Small intestine (tissue), 7 donors: Measurements from ENCODE around the gene FARP2. TPM values are rescaled to one million over a fixed set of nuclear protein-coding genes. Genes with fewer than 3 reads are reported as not detected.
A peak's percentile ranks its signal among the peaks of the same experiment; 100 is the strongest.

ENCODE experiments used
- DNase-seq, 2 donors: peaks; one replicate each; pipeline versions ENCODE4 v3.0.0 to v3.0.0-alpha.2; 2013
- FAIRE-seq: peaks from 2 replicates; lab custom pipeline; 2012; peaks lifted over from hg19 to GRCh38; lab: Jason Lieb, UNC
- H3K27ac ChIP-seq, 3 donors: one replicate each; pipeline ENCODE4 v1.5.1; 2013; ENCODE audit warnings: low read length in 2 of 3, mild to moderate bottlenecking in 2 of 3, control low read depth in 1 of 3, inconsistent platforms in 1 of 3, low read depth in 1 of 3, moderate library complexity in 1 of 3
- H3K27me3 ChIP-seq, 3 donors: one replicate each; pipeline ENCODE4 v1.6.1; 2013; ENCODE audit warnings: low read length in 3 of 3, inconsistent platforms in 1 of 3; ENCODE audit not compliant: control insufficient read depth in 3 of 3, insufficient read depth in 3 of 3
- H3K36me3 ChIP-seq, 3 donors: one replicate each; pipeline ENCODE4 v1.6.1; 2013; ENCODE audit warnings: low read length in 3 of 3, inconsistent platforms in 1 of 3, low read depth in 1 of 3, mild to moderate bottlenecking in 1 of 3, moderate library complexity in 1 of 3; ENCODE audit not compliant: control insufficient read depth in 3 of 3, insufficient read depth in 2 of 3
- H3K4me1 ChIP-seq, 3 donors: one replicate each; pipeline ENCODE4 v1.6.1; 2013; ENCODE audit warnings: low read length in 2 of 3, inconsistent platforms in 1 of 3, low read depth in 1 of 3, mild to moderate bottlenecking in 1 of 3, moderate library complexity in 1 of 3; ENCODE audit not compliant: control insufficient read depth in 3 of 3, insufficient read depth in 2 of 3
- H3K4me3 ChIP-seq, 3 donors: one replicate each; pipeline ENCODE4 v1.5.1; 2013; ENCODE audit warnings: low read length in 3 of 3, control low read depth in 1 of 3, inconsistent platforms in 1 of 3, low read depth in 1 of 3, mild to moderate bottlenecking in 1 of 3, moderate library complexity in 1 of 3
- H3K9me3 ChIP-seq, 2 donors: one replicate each; pipeline ENCODE4 v1.6.1; 2013; ENCODE audit warnings: low read depth in 1 of 2, low read length in 1 of 2; ENCODE audit not compliant: control insufficient read depth in 2 of 2, insufficient read depth in 1 of 2
- WGBS, 3 donors: extraction: QIAGEN DNeasy Blood & Tissue Kit; methylation state at CpG; one replicate each; pipeline ENCODE4 v1.1.7; 2013; 5-methylcytosine and 5-hydroxymethylcytosine counted together
- polyA plus RNA-seq, 4 donors: library from polyadenylated mRNA; stranded (reverse) in 3 of 4; unstranded in 1 of 4; fragments of 200-250 nt in 3 of 4; fragments of 120-200 nt in 1 of 4; gene quantifications; one replicate each; pipeline versions ENCODE4 v1.2.1 to v1.2.3, GENCODE V29; 2013
- donor health status: healthy with polysubstance abuse.
- donor health status: control.
- donor health status: control.
- donor health status: Bipolar disorder and iron deficiency.
- donor health status: healthy.

FARP2 gene
- polyA plus RNA-seq, 4 donors: 25.7 to 65.3 (median 49.8) TPM

GRCh38 chr2:241489733-241490680 is 133.9 kb downstream of the FARP2 start:
- WGBS, 3 donors: 36 to 69% (median 55%) methylated on average over 15 of the region's 15 CpGs
- no peaks in the 10 kb centered on the region for H3K27me3 ChIP-seq
- no peaks in the 10 kb centered on the region for H3K9me3 ChIP-seq
- H3K27ac ChIP-seq: peak overlapping the region in 2 of 3 donors; percentile 4 to 43
- DNase-seq (peak in 1 of 2 donors; percentile 90), FAIRE-seq (no peak)
- peaks cover 0 to 69% (median 6%) of the 10 kb centered on the region in 3 donors for H3K36me3 ChIP-seq
- H3K4me3 ChIP-seq: no peak overlapping the region
- peaks cover 2 to 8% (median 3%) of the 10 kb centered on the region in 3 donors for H3K4me1 ChIP-seq

DNA sequence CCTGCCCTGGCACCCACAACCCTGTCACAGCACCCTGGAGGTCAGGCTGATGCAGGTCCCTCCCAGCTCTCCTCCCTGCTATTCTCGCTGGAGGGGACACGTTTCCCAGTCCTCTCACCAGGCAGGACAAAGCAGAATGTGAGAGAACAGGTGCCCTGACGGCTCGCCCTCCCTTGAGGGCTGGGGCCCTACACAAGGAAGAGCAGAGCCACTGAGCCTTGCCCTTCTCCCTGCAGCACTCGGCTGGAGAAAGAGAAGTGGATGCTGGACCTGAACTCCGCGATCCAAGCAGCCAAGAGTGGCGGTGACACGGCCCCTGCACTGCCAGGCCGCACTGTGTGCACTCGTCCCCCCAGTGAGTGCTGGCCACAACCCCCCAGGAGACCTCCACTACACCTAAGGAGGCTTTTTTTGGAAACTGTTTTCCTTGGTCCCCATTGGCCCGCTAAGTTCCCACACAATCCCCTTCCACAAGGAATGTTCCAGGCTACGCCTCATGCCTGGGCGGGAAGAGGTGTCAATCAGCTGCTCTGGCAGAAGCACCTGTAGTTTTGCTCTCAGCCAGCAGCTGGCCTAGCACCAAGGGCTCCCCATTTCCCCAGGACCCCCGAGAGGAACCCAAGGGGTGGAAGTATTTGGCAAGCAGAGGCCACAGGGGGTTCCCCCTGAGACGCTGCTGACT is 134.9 kb downstream of the FARP2 start:
- FAIRE-seq: no peak
- Histone ChIP-seq H3K4me1 (peaks cover 2 to 8% (median 3%) of the 10 kb centered on the region in 3 donors), H3K27ac (peak overlapping the region in 1 of 3 donors; percentile 9), H3K36me3 (peaks cover 0 to 71% (median 15%) of the 10 kb centered on the region in 3 donors), H3K9me3 (no peaks in the 10 kb centered on the region), H3K27me3 (no peaks in the 10 kb centered on the region), H3K4me3 (no peak overlapping the region)
- DNase-seq: no peak
- WGBS, 3 donors: 65 to 77% (median 75%) methylated on average over 16 of the region's 16 CpGs

- peaks cover 2 to 8% (median 3%) of the 10 kb centered on the region in 3 donors for H3K4me1 ChIP-seq
- no peak for FAIRE-seq
- H3K9me3 ChIP-seq: no peaks in the 10 kb centered on the region
- peaks cover 3 to 75% (median 16%) of the 10 kb centered on the region in 3 donors for H3K36me3 ChIP-seq
- 85 to 93% (median 85%) methylated on average over 15 of the region's 15 CpGs for WGBS, 3 donors
- no peaks in the 10 kb centered on the region for H3K27me3 ChIP-seq
- H3K4me3 ChIP-seq: no peak overlapping the region
- no peak for DNase-seq
- no peak overlapping the region for H3K27ac ChIP-seq
Observed at GRCh38 chr2:241491549-241492173, 135.6 kb downstream of the FARP2 start.

GRCh38 chr2:241492174-241492565 is 136.1 kb downstream of the FARP2 start:
- FAIRE-seq: no peak
- H3K36me3 ChIP-seq: peaks cover 3 to 77% (median 16%) of the 10 kb centered on the region in 3 donors
- H3K27me3 ChIP-seq: no peaks in the 10 kb centered on the region
- no peak overlapping the region for H3K27ac ChIP-seq
- no peak overlapping the region for H3K4me3 ChIP-seq
- WGBS, 3 donors: 89 to 98% (median 95%) methylated on average over 7 of the region's 7 CpGs
- no peaks in the 10 kb centered on the region for H3K9me3 ChIP-seq
- H3K4me1 ChIP-seq: peaks cover 2 to 8% (median 3%) of the 10 kb centered on the region in 3 donors
- DNase-seq: no peak

- Histone ChIP-seq H3K4me1 (peaks cover 2 to 8% (median 3%) of the 10 kb centered on the region in 3 donors), H3K27ac (no peak overlapping the region), H3K9me3 (no peaks in the 10 kb centered on the region), H3K4me3 (no peak overlapping the region), H3K36me3 (peaks cover 3 to 86% (median 16%) of the 10 kb centered on the region in 3 donors), H3K27me3 (no peaks in the 10 kb centered on the region)
- no peak for DNase-seq
- 91 to 95% (median 92%) methylated on average over 10 of the region's 10 CpGs for WGBS, 3 donors
- no peak for FAIRE-seq
Observed at GRCh38 chr2:241493092-241493491, 137.0 kb downstream of the FARP2 start.

DNA sequence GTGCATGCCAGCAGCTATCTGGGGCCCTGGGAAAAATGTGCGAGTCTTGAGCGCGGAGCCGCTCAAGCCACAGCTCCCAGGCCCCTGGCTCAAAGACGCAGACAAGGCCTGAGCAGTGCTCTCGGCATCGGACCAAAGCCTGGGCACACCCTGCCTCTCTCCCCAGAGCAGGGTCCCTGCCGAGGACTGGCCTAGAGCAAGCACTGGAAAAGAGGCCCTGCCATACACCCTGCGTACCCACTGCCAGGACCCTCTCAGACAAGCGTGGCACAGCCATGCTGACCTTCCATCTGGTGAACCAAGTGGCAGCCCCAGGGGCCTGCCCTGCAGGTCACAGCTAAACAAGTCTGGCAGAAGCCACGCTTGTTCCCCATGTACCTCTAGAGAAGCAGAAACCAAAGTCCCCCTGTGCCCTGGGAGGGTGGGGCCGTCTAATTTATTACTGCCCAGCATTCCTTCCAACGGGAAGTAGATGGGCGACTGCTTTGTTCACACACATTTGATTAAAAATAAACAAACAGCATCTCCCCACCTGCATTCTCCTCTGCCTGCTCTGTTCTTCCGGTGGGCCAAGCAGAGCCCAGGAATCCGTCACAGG is 138.3 kb downstream of the FARP2 start:
- Histone ChIP-seq H3K9me3 (no peaks in the 10 kb centered on the region), H3K36me3 (peaks cover 4 to 97% (median 16%) of the 10 kb centered on the region in 3 donors)
- peak; percentile 63 to 91 for DNase-seq

GRCh38 chr2:241495172-241496002 is 139.3 kb downstream of the FARP2 start:
- FAIRE-seq: no peak
- Histone ChIP-seq H3K27me3 (no peaks in the 10 kb centered on the region), H3K9me3 (no peaks in the 10 kb centered on the region), H3K4me1 (peaks cover 0 to 8% (median 0%) of the 10 kb centered on the region in 3 donors), H3K4me3 (no peak overlapping the region), H3K27ac (no peak overlapping the region), H3K36me3 (peaks cover 6 to 98% (median 16%) of the 10 kb centered on the region in 3 donors)
- DNase-seq: no peak
- WGBS, 3 donors: 77 to 80% (median 80%) methylated on average over 34 of the region's 34 CpGs

More for the DNA sequence above, 138.3 kb downstream of the FARP2 start:
- Histone ChIP-seq H3K4me1 (peaks cover 2 to 8% (median 3%) of the 10 kb centered on the region in 3 donors), H3K4me3 (no peak overlapping the region), H3K27ac (peak overlapping the region; percentile 28 to 62 (median 50)), H3K27me3 (no peaks in the 10 kb centered on the region)
- 37 to 66% (median 50%) methylated on average over 16 of the region's 16 CpGs for WGBS, 3 donors
- no peak for FAIRE-seq
